GM12801 (cell line): ENCODE data around the gene SLC16A10.

Experiments used
- CTCF ChIP-seq: IDR thresholded peaks from one replicate; pipeline ENCODE4 v1.5.1; 2011; ENCODE audit warnings: control low read depth; ENCODE audit not compliant: insufficient read length; ENCODE audit errors: extremely low read depth

SLC16A10 gene

GRCh38 chr6:111162504-111162903 is 75.2 kb downstream of the SLC16A10 start:
- no peak for TF ChIP-seq CTCF

- TF ChIP-seq CTCF: no peak
These were observed 84.5 kb downstream of the SLC16A10 start for GRCh38 chr6:111171577-111172400.

- no peak for TF ChIP-seq CTCF
These were observed 85.3 kb downstream of the SLC16A10 start for GRCh38 chr6:111172563-111172962.

GRCh38 chr6:111173341-111173740 is 86.0 kb downstream of the SLC16A10 start:
- no peak for TF ChIP-seq CTCF

- TF ChIP-seq CTCF: no peak
These were observed 86.6 kb downstream of the SLC16A10 start for GRCh38 chr6:111173946-111174345.

- TF ChIP-seq CTCF: no peak
These were observed 87.8 kb downstream of the SLC16A10 start for GRCh38 chr6:111175109-111175508.

GRCh38 chr6:111176038-111176759 is 88.9 kb downstream of the SLC16A10 start:
- no peak for TF ChIP-seq CTCF
